K562 (cell line): Measurements from ENCODE around the gene GPER1. TPM values are rescaled to one million over a fixed set of nuclear protein-coding genes. Genes with fewer than 3 reads are reported as not detected.

Experiments used
- ATAC-seq: fragments of 200-7000 bp; cut with Tn5 transposase; 3 replicates; pipeline ENCODE4 v1.9.1; 2020; ENCODE audit warnings: moderate library complexity
- BruUV-seq: library from RNA; stranded (reverse); fragments of 400-500 nt; replicated peaks from 2 replicates; lab custom pipeline; 2021; lab: Mats Ljungman, UMichigan
- CTCF ChIA-PET: fragments of 300-600 bp; formaldehyde crosslinking; extraction: SDS; loops from one replicate; lab custom pipeline; 2021; ENCODE audit warnings: low intra/inter-chr PET ratio; lab: Yijun Ruan, JAX
- POLR2A ChIA-PET: fragments of 300-600, 350-650 bp; sonication (Branson Sonifier 250); formaldehyde crosslinking; extraction: SDS; loops from one replicate; lab custom pipeline; 2021; ENCODE audit warnings: antibody characterized with exemption, inconsistent platforms; lab: Yijun Ruan, JAX
- DNase-seq, 4 experiments: peaks; one replicate each; pipeline versions ENCODE4 v3.0.0 to v3.0.0-alpha.2; 2011 to 2018; ENCODE audit warnings: low spot score in 3 of 4, mixed read lengths in 3 of 4; ENCODE audit errors: extremely low read depth in 1 of 4
- FAIRE-seq: peaks from 2 replicates; lab custom pipeline; 2011; peaks lifted over from hg19 to GRCh38; lab: Jason Lieb, UNC
- H2AFZ ChIP-seq: 2 replicates; pipeline ENCODE4 v1.6.0; 2011; ENCODE audit warnings: low read depth, low read length, control low read depth, inconsistent platforms
- H3K27ac ChIP-seq: fragments of 200-600 bp; 3 replicates; pipeline ENCODE4 v1.8.0; 2011; ENCODE audit warnings: low read depth, mild to moderate bottlenecking, control low read depth, inconsistent platforms, low read length, moderate library complexity, mixed read lengths; ENCODE audit errors: extremely low read depth
- H3K27me3 ChIP-seq, 2 experiments: fragments of 300-600 bp in 1 of 2; 2 replicates in 1 of 2; 3 replicates in 1 of 2; pipeline versions ENCODE4 v1.6.0 to v1.8.0; 2011; ENCODE audit warnings: inconsistent platforms in 2 of 2, low read length in 2 of 2, mild to moderate bottlenecking in 1 of 2, mixed read lengths in 1 of 2, moderate library complexity in 1 of 2; ENCODE audit not compliant: control insufficient read depth in 2 of 2, insufficient read depth in 2 of 2
- H3K36me3 ChIP-seq: fragments of 300-600 bp; 3 replicates; pipeline ENCODE4 v1.8.0; 2011; ENCODE audit warnings: mild to moderate bottlenecking, low read length, inconsistent platforms; ENCODE audit not compliant: control insufficient read depth, insufficient read depth
- H3K4me1 ChIP-seq, 2 experiments: fragments of 200-600 bp in 1 of 2; replicated peaks in 1 of 2; 2 replicates in 1 of 2; 3 replicates in 1 of 2; pipeline versions ENCODE4 v1.5.1 to v1.8.0; 2011; ENCODE audit warnings: inconsistent platforms in 2 of 2, low read length in 2 of 2, mild to moderate bottlenecking in 1 of 2, mixed read lengths in 1 of 2, moderate library complexity in 1 of 2; ENCODE audit not compliant: control insufficient read depth in 2 of 2, insufficient read depth in 2 of 2
- H3K4me2 ChIP-seq: 2 replicates; pipeline ENCODE4 v1.6.1; 2011; ENCODE audit warnings: low read length, control low read depth, inconsistent platforms, mixed read lengths; ENCODE audit not compliant: insufficient read depth
- H3K4me3 ChIP-seq: fragments of 200-600 bp; sonication (generic), shearing (Covaris generic); 2 replicates; pipeline ENCODE4 v1.5.1; 2016; ENCODE audit warnings: control low read depth, inconsistent platforms
- H3K79me2 ChIP-seq: fragments of 200-600 bp; 3 replicates; pipeline ENCODE4 v1.8.0; 2011; ENCODE audit warnings: low read length, inconsistent platforms; ENCODE audit not compliant: control insufficient read depth, insufficient read depth
- H3K9ac ChIP-seq, 2 experiments: 2 replicates each; pipeline versions ENCODE4 v1.6.0 to v1.6.1; 2011; ENCODE audit warnings: low read depth in 2 of 2, low read length in 2 of 2, control low read depth in 1 of 2, inconsistent platforms in 1 of 2, mild to moderate bottlenecking in 1 of 2, mixed read lengths in 1 of 2; ENCODE audit not compliant: insufficient read depth in 1 of 2
- H3K9me1 ChIP-seq: one replicate; pipeline ENCODE4 v1.6.0; 2011; ENCODE audit warnings: inconsistent platforms, mild to moderate bottlenecking, low read length, moderate library complexity; ENCODE audit not compliant: control insufficient read depth, insufficient read depth
- H3K9me3 ChIP-seq: replicated peaks from 2 replicates; pipeline ENCODE4 v1.5.1; 2011; ENCODE audit warnings: low read depth, low read length, inconsistent platforms; ENCODE audit not compliant: control insufficient read depth, insufficient read depth
- H4K20me1 ChIP-seq: replicated peaks from 2 replicates; pipeline ENCODE4 v1.6.1; 2011; ENCODE audit warnings: low read length, inconsistent platforms, mixed read lengths; ENCODE audit not compliant: control insufficient read depth, insufficient read depth
- IRF1 ChIP-seq: sonication (generic); formaldehyde crosslinking; IDR thresholded peaks from 2 replicates; pipeline ENCODE4 v1.8.0; 2022; ENCODE audit warnings: missing genetic modification reagents, mild to moderate bottlenecking, borderline replicate concordance
- WGBS: fragments of 100-300 bp; shearing (Covaris generic); methylation state at CpG from one replicate; pipeline ENCODE4 v1.1.6; 2016; ENCODE audit warnings: low coverage, mixed read lengths; ENCODE audit not compliant: insufficient coverage; ENCODE audit errors: missing lambda C conversion rate; 5-methylcytosine and 5-hydroxymethylcytosine counted together
- in situ Hi-C: fragments of 300-500 bp; cut with MboI; formaldehyde crosslinking; loops from 4 replicates; pipeline ENCODE4 v1.15.0; 2018; ENCODE audit warnings: inconsistent platforms, mixed read lengths
- intact Hi-C: fragments of 100-400 bp; cut with micrococcal nuclease; formaldehyde crosslinking; loops from 2 replicates; pipeline ENCODE4 v1.14.2; 2022
- polyA plus RNA-seq, 8 experiments: library from polyadenylated mRNA; depleted of rRNA in 4 of 8; stranded (reverse) in 5 of 8; unstranded in 3 of 8; fragments of >200 nt; fragmentation: Nextera tagmentation in 2 of 8; fragmentation: Illumina TruSeq in 1 of 8; extraction: Ambion mirVana in 2 of 8; extraction: Trizol in 1 of 8; gene quantifications; 2 replicates each; pipeline versions ENCODE4 v1.2.1 to v1.2.3, GENCODE V29; 2011 to 2014; ENCODE audit warnings: inconsistent platforms in 1 of 8, missing spikeins in 1 of 8
- total RNA-seq, 7 experiments: library from RNA; depleted of rRNA in 6 of 7; stranded (reverse); fragments of >200 nt in 6 of 7; fragmentation: Illumina TruSeq in 2 of 7; extraction: Trizol in 2 of 7; gene quantifications; 2 replicates each; pipeline versions ENCODE4 v1.2.1 to v1.2.3, GENCODE V29; 2011 to 2021; ENCODE audit warnings: low replicate concordance in 1 of 7

Gene GPER1
- total and polyA plus RNA-seq, 9 of the 15 experiments (the other 6 are each of a cell fraction or from before 2014, with no cell fraction given): 0.04 to 0.09 (median 0.08) TPM; not detected in 6

GRCh38 chr7:1108264-1108920 lies 20.5 kb downstream of the GPER1 start:
- Histone ChIP-seq H3K9me3 (no peaks in the 10 kb centered on the region), H3K9ac (peak overlapping the region in 1 of 2 experiments; percentile 8; a peak in 1 of 4 replicates), H4K20me1 (no peaks in the 10 kb centered on the region; the same call in 1 of the 2 replicates), H2AFZ (no peak overlapping the region), H3K4me1 (peaks cover 0 to 36% of the 10 kb centered on the region in 2 experiments; a peak in 2 of 5 replicates), H3K9me1 (no peaks in the 10 kb centered on the region), H3K4me2 (no peak overlapping the region), H3K4me3 (no peak overlapping the region), H3K27me3 (no peaks in the 10 kb centered on the region), H3K79me2 (peaks cover 3% of the 10 kb centered on the region; the same call in 2 of the 3 replicates), H3K27ac (no peak overlapping the region), H3K36me3 (no peaks in the 10 kb centered on the region)
- no peak for ATAC-seq
- in situ Hi-C loops (no loop called here), intact Hi-C loops (no loop called here)
- no peak for TF ChIP-seq IRF1 (CRISPR knock-in tag)
- WGBS: 92% methylated on average over 10 of the region's 30 CpGs
- no TSS peak for BruUV-seq
- CTCF ChIA-PET: no interaction called here
- no peak for FAIRE-seq
- POLR2A ChIA-PET: interaction anchor here (0.6 kb wide), 1 partner anchor 320 kb away, joined by 4 read pairs; no protein-coding TSS in a partner anchor
- DNase-seq: no peak
